Smooth muscle cell (in vitro differentiated cells): ENCODE measurements around the gene ADAMTSL1. TPM values are rescaled to one million over a fixed set of nuclear protein-coding genes. Genes with fewer than 3 reads are reported as not detected.

Experiments used
- DNase-seq: peaks from one replicate; lab custom pipeline; 2025; ENCODE audit not compliant: unreplicated experiment; lab: John Stamatoyannopoulos, UW
- H2AFZ ChIP-seq: fragments of 200-600 bp; sonication (generic); 2 replicates; pipeline ENCODE4 v1.6.0; 2016; ENCODE audit warnings: antibody characterized with exemption, low read depth, mild to moderate bottlenecking
- H3F3A ChIP-seq: fragments of 200-600 bp; sonication (generic); 2 replicates; pipeline ENCODE4 v1.6.0; 2017; ENCODE audit warnings: antibody characterized with exemption, low read depth
- H3K27ac ChIP-seq: fragments of 200-600 bp; sonication (generic); 2 replicates; pipeline ENCODE4 v1.5.1; 2016; ENCODE audit warnings: low read depth, mild to moderate bottlenecking
- H3K27me3 ChIP-seq: fragments of 200-600 bp; sonication (generic); 2 replicates; pipeline ENCODE4 v1.6.1; 2016; ENCODE audit warnings: low read depth, mild to moderate bottlenecking
- H3K36me3 ChIP-seq: fragments of 200-600 bp; sonication (generic); 2 replicates; pipeline ENCODE4 v1.5.1; 2016; ENCODE audit warnings: low read depth
- H3K4me1 ChIP-seq: fragments of 200-600 bp; sonication (generic); 2 replicates; pipeline ENCODE4 v1.5.1; 2016; ENCODE audit warnings: low read depth
- H3K4me2 ChIP-seq: fragments of 200-600 bp; sonication (generic); 2 replicates; pipeline ENCODE4 v1.6.0; 2016; ENCODE audit warnings: mild to moderate bottlenecking
- H3K4me3 ChIP-seq: fragments of 200-600 bp; sonication (generic); 2 replicates; pipeline ENCODE4 v1.5.1; 2016; ENCODE audit warnings: mild to moderate bottlenecking
- H3K79me2 ChIP-seq: fragments of 200-600 bp; sonication (generic); 2 replicates; pipeline ENCODE4 v1.6.0; 2016; ENCODE audit warnings: low read depth, mild to moderate bottlenecking
- H3K9ac ChIP-seq: fragments of 200-600 bp; sonication (generic); 2 replicates; pipeline ENCODE4 v1.6.0; 2016; ENCODE audit warnings: low read depth
- H3K9me3 ChIP-seq: fragments of 200-600 bp; sonication (generic); replicated peaks from 2 replicates; pipeline ENCODE4 v1.5.1; 2016; ENCODE audit warnings: low read depth
- H4K20me1 ChIP-seq: fragments of 200-600 bp; sonication (generic); 2 replicates; pipeline ENCODE4 v1.6.0; 2016; ENCODE audit warnings: low read depth
- WGBS: methylation state at CpG from one replicate; pipeline ENCODE4 v1.1.7; 2016; ENCODE audit warnings: low lambda C conversion rate; 5-methylcytosine and 5-hydroxymethylcytosine counted together
- polyA plus RNA-seq: library from polyadenylated mRNA; unstranded; fragments of >200 nt; fragmentation: Nextera tagmentation; extraction: Ambion mirVana; gene quantifications from 2 replicates; pipeline ENCODE4 v1.2.1, GENCODE V29; 2016
- total RNA-seq: library from RNA; depleted of rRNA; stranded (reverse); fragments of >200 nt; gene quantifications from 2 replicates; pipeline ENCODE4 v1.2.3, GENCODE V29; 2014
- TF ChIP-seq, protein P1 (sequence below): fragments of 200-600 bp; sonication (generic); IDR thresholded peaks from 2 replicates; pipeline ENCODE4 v1.5.1; 2017; ENCODE audit warnings: borderline replicate concordance, mild to moderate bottlenecking, antibody characterized with exemption; ENCODE audit not compliant: insufficient read depth, poor library complexity, severe bottlenecking

The ADAMTSL1 gene
- total and polyA plus RNA-seq, 2 experiments from 2014 or later: 4.3 to 4.4 TPM

GRCh38 chr9:18741359-18741758 is 267.4 kb downstream of the ADAMTSL1 start:
- no peaks in the 10 kb centered on the region for H3F3A ChIP-seq
- H3K27me3 ChIP-seq: no peaks in the 10 kb centered on the region
- WGBS: 96% methylated on average over 1 of the region's 1 CpG
- H3K4me1 ChIP-seq: no peaks in the 10 kb centered on the region
- DNase-seq: no peak
- H2AFZ ChIP-seq: no peak overlapping the region
- H3K27ac ChIP-seq: no peak overlapping the region
- no peak overlapping the region for H3K4me3 ChIP-seq
- H3K79me2 ChIP-seq: no peaks in the 10 kb centered on the region
- H4K20me1 ChIP-seq: no peaks in the 10 kb centered on the region
- no peak overlapping the region for H3K9ac ChIP-seq
- H3K9me3 ChIP-seq: no peaks in the 10 kb centered on the region
- no peak overlapping the region for H3K4me2 ChIP-seq
- H3K36me3 ChIP-seq: no peaks in the 10 kb centered on the region
- TF ChIP-seq, protein P1, sequence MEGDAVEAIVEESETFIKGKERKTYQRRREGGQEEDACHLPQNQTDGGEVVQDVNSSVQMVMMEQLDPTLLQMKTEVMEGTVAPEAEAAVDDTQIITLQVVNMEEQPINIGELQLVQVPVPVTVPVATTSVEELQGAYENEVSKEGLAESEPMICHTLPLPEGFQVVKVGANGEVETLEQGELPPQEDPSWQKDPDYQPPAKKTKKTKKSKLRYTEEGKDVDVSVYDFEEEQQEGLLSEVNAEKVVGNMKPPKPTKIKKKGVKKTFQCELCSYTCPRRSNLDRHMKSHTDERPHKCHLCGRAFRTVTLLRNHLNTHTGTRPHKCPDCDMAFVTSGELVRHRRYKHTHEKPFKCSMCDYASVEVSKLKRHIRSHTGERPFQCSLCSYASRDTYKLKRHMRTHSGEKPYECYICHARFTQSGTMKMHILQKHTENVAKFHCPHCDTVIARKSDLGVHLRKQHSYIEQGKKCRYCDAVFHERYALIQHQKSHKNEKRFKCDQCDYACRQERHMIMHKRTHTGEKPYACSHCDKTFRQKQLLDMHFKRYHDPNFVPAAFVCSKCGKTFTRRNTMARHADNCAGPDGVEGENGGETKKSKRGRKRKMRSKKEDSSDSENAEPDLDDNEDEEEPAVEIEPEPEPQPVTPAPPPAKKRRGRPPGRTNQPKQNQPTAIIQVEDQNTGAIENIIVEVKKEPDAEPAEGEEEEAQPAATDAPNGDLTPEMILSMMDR: no peak

- H3K4me1 ChIP-seq: no peaks in the 10 kb centered on the region
- 78% methylated on average over 1 of the region's 1 CpG for WGBS
Observed at GRCh38 chr9:18741945-18742344, 268.0 kb downstream of the ADAMTSL1 start.

GRCh38 chr9:18743421-18743820 is 269.5 kb downstream of the ADAMTSL1 start:
- WGBS: 96% methylated on average over 6 of the region's 6 CpGs
- Histone ChIP-seq H3K27ac (no peak overlapping the region), H4K20me1 (no peaks in the 10 kb centered on the region), H2AFZ (no peak overlapping the region), H3K27me3 (no peaks in the 10 kb centered on the region), H3K79me2 (no peaks in the 10 kb centered on the region), H3K4me1 (no peaks in the 10 kb centered on the region), H3K9me3 (no peaks in the 10 kb centered on the region), H3K4me2 (no peak overlapping the region), H3K36me3 (no peaks in the 10 kb centered on the region), H3K4me3 (no peak overlapping the region), H3K9ac (no peak overlapping the region), H3F3A (no peaks in the 10 kb centered on the region)
- no peak for DNase-seq
- TF ChIP-seq, protein P1: no peak

More at GRCh38 chr9:18741945-18742344, 268.0 kb downstream of the ADAMTSL1 start:
- Histone ChIP-seq H3K4me3 (no peak overlapping the region), H2AFZ (no peak overlapping the region), H4K20me1 (no peaks in the 10 kb centered on the region), H3K9me3 (no peaks in the 10 kb centered on the region), H3K79me2 (no peaks in the 10 kb centered on the region), H3K27ac (no peak overlapping the region), H3F3A (no peaks in the 10 kb centered on the region), H3K27me3 (no peaks in the 10 kb centered on the region), H3K9ac (no peak overlapping the region), H3K4me2 (no peak overlapping the region), H3K36me3 (no peaks in the 10 kb centered on the region)
- TF ChIP-seq, protein P1: no peak
- DNase-seq: no peak

DNA sequence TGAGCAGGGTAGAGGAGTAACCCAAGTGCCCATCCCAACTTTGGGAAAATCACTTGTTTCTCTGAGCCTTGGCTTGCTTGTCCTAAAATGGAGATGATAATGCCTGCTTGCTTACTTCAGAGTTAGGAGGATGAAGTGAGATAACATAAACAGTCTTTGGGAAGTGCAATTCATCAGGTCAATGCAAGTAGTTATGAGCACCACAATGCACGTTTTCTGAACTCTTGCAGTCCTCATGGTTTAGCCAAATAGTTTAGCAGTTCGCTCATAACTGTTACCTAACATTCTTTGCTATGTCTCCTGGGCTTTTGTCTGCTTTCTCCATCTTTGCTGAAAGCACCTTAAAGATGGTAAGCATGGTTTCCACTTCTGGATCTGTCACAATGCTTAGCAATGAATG is 270.0 kb downstream of the ADAMTSL1 start:
- no peak overlapping the region for H3K4me2 ChIP-seq
- WGBS: 84% methylated on average over 2 of the region's 2 CpGs
- no peaks in the 10 kb centered on the region for H3K9me3 ChIP-seq
- H3K36me3 ChIP-seq: no peaks in the 10 kb centered on the region
- H3K79me2 ChIP-seq: no peaks in the 10 kb centered on the region
- DNase-seq: no peak
- no peak overlapping the region for H3K9ac ChIP-seq
- H4K20me1 ChIP-seq: no peaks in the 10 kb centered on the region
- no peaks in the 10 kb centered on the region for H3F3A ChIP-seq
- no peaks in the 10 kb centered on the region for H3K27me3 ChIP-seq
- no peak overlapping the region for H3K27ac ChIP-seq
- TF ChIP-seq, protein P1: no peak
- no peak overlapping the region for H2AFZ ChIP-seq
- H3K4me1 ChIP-seq: no peaks in the 10 kb centered on the region
- H3K4me3 ChIP-seq: no peak overlapping the region
